Fibroblast of villous mesenchyme (primary cell): ENCODE measurements around the gene PTH. TPM values are rescaled to one million over a fixed set of nuclear protein-coding genes. Genes with fewer than 3 reads are reported as not detected.

Experiments
- DNase-seq: peaks from one replicate; pipeline ENCODE4 v3.0.0-alpha.2; 2010; ENCODE audit warnings: low read depth
- H3K4me3 ChIP-seq: 2 replicates; pipeline ENCODE4 v1.5.1; 2011; ENCODE audit warnings: low read depth, mild to moderate bottlenecking, low read length
- CTCF ChIP-seq: IDR thresholded peaks from 2 replicates; pipeline ENCODE4 v1.5.1; 2012; ENCODE audit warnings: low read depth, mild to moderate bottlenecking, low read length; ENCODE audit not compliant: insufficient read depth
- total RNA-seq: library from RNA; depleted of rRNA; stranded (reverse); fragments of >200 nt; gene quantifications from 2 replicates; pipeline ENCODE4 v1.2.3, GENCODE V29; 2012

Gene PTH
- total RNA-seq, 1 donor = not detected

GRCh38 chr11:13450832-13451397 is 44.9 kb downstream of the PTH start:
- H3K4me3 ChIP-seq = no peak overlapping the region
- DNase-seq = no peak
- TF ChIP-seq CTCF = no peak

GRCh38 chr11:13449522-13449921 is 46.3 kb downstream of the PTH start:
- no peak for TF ChIP-seq CTCF
- H3K4me3 ChIP-seq = no peak overlapping the region
- no peak for DNase-seq

GRCh38 chr11:13448876-13449275 is 46.9 kb downstream of the PTH start:
- H3K4me3 ChIP-seq = no peak overlapping the region
- TF ChIP-seq CTCF = no peak
- peak; percentile 45 for DNase-seq

- TF ChIP-seq CTCF = no peak
- peak; percentile 18 for DNase-seq
- H3K4me3 ChIP-seq = no peak overlapping the region
Measured at GRCh38 chr11:13446444-13446843, 49.4 kb downstream of the PTH start.

GRCh38 chr11:13445588-13445987 is 50.2 kb downstream of the PTH start:
- no peak for TF ChIP-seq CTCF
- no peak for DNase-seq
- H3K4me3 ChIP-seq = no peak overlapping the region

Other genes with a start within 250 kb of the PTH start
- gene BMAL1, start 218.2 kb downstream of the PTH start, total RNA-seq = 10.4 and 11.0 TPM in 2 replicates
- 44.5 and 62.6 TPM in 2 replicates for gene BTBD10, start 32.8 kb downstream of the PTH start, total RNA-seq
- 58.3 and 59.9 TPM in 2 replicates for gene FAR1, start 172.7 kb upstream of the PTH start, total RNA-seq